ENCODE measurements around the gene MACF1.

MACF1 gene

GRCh38 chr1:39533442-39533841 lies 328.9 kb downstream of the MACF1 start:
- no peak for DNase-seq (ENCODE audit: low read depth in 2 of 3, low spot score in 1 of 3)
